ENCODE measurements around the gene TPRA1.
A peak's percentile ranks its signal among the peaks of the same experiment; 100 is the strongest.
"Not testable (repeated sequence)": the region's sequence is repeated elsewhere in the genome, so short reads cannot be mapped to it uniquely, and the experiment has no call there.

TPRA1 gene

GRCh38 chr3:127616836-127617605 lies 26.5 kb upstream of the TPRA1 start:
- no peak for DNase-seq (ENCODE audit: low spot score)

- DNase-seq (ENCODE audit: low spot score), result no peak
Observed at GRCh38 chr3:127615631-127616305, 25.2 kb upstream of the TPRA1 start.

GRCh38 chr3:127614928-127615589 lies 24.5 kb upstream of the TPRA1 start:
- DNase-seq (ENCODE audit: low spot score), result no peak

- no peak for DNase-seq (ENCODE audit: low spot score)
Observed at GRCh38 chr3:127613406-127613805, 22.9 kb upstream of the TPRA1 start.

- no peak for DNase-seq (ENCODE audit: low spot score)
Observed at GRCh38 chr3:127612966-127613365, 22.4 kb upstream of the TPRA1 start.

GRCh38 chr3:127611251-127611650 lies 20.7 kb upstream of the TPRA1 start:
- no peak for DNase-seq (ENCODE audit: low spot score)

GRCh38 chr3:127610105-127610504 lies 19.6 kb upstream of the TPRA1 start:
- DNase-seq (ENCODE audit: low spot score), result no peak

GRCh38 chr3:127608362-127608718 lies 17.8 kb upstream of the TPRA1 start:
- DNase-seq (ENCODE audit: low spot score), result no peak

GRCh38 chr3:127607675-127608361 lies 17.3 kb upstream of the TPRA1 start:
- no peak for DNase-seq (ENCODE audit: low spot score)

GRCh38 chr3:127606981-127607595 lies 16.6 kb upstream of the TPRA1 start:
- no peak for DNase-seq (ENCODE audit: low spot score)

- no peak for DNase-seq (ENCODE audit: low spot score)
Observed at GRCh38 chr3:127606086-127606805, 15.7 kb upstream of the TPRA1 start.

- not testable (repeated sequence) for DNase-seq (ENCODE audit: low spot score)
Observed at GRCh38 chr3:127605547-127605946, 15.0 kb upstream of the TPRA1 start.

- DNase-seq (ENCODE audit: low spot score), result no peak
Observed at GRCh38 chr3:127604546-127605165, 14.1 kb upstream of the TPRA1 start.

- no peak for DNase-seq (ENCODE audit: low spot score)
Observed at GRCh38 chr3:127604035-127604434, 13.5 kb upstream of the TPRA1 start.

- no peak for DNase-seq (ENCODE audit: low spot score)
Observed at GRCh38 chr3:127600749-127601456, 10.4 kb upstream of the TPRA1 start.

GRCh38 chr3:127598841-127599570 lies 8.5 kb upstream of the TPRA1 start:
- DNase-seq (ENCODE audit: low spot score), result peak; percentile 24

- DNase-seq (ENCODE audit: low spot score), result no peak
Observed at GRCh38 chr3:127597020-127597771, 6.7 kb upstream of the TPRA1 start.

- DNase-seq (ENCODE audit: low spot score), result no peak
Observed at GRCh38 chr3:127595303-127595702, 4.8 kb upstream of the TPRA1 start.

- DNase-seq (ENCODE audit: low spot score), result no peak
Observed at GRCh38 chr3:127593178-127593577, 2.6 kb upstream of the TPRA1 start.

Data from RKO (cell line).